Chondrocyte (in vitro differentiated cells): Measurements from ENCODE around the gene SPAG4. TPM values are rescaled to one million over a fixed set of nuclear protein-coding genes. Genes with fewer than 3 reads are reported as not detected.

Experiments used
- DNase-seq: peaks from one replicate; pipeline ENCODE4 v3.0.0; 2021; ENCODE audit warnings: mixed read lengths, low spot score
- H3K27ac Mint-ChIP-seq: one replicate; pipeline ENCODE4 v1.8.0; 2021; ENCODE audit warnings: mild to moderate bottlenecking, moderate library complexity, mixed read lengths; ENCODE audit not compliant: unreplicated experiment
- H3K27me3 Mint-ChIP-seq: 2 replicates; pipeline ENCODE4 v1.8.0; 2021; ENCODE audit warnings: low read depth, mixed read lengths
- H3K36me3 Mint-ChIP-seq: 2 replicates; pipeline ENCODE4 v1.8.0; 2021; ENCODE audit warnings: low read depth, mixed read lengths
- H3K4me1 Mint-ChIP-seq: 2 replicates; pipeline ENCODE4 v1.8.0; 2021; ENCODE audit warnings: low read depth, mild to moderate bottlenecking, mixed read lengths
- H3K4me3 Mint-ChIP-seq: one replicate; pipeline ENCODE4 v1.8.0; 2021; ENCODE audit warnings: mild to moderate bottlenecking, moderate library complexity, mixed read lengths; ENCODE audit not compliant: unreplicated experiment
- H3K9me3 Mint-ChIP-seq: 2 replicates; pipeline ENCODE4 v1.8.0; 2021; ENCODE audit warnings: low read depth, mixed read lengths
- total RNA-seq: library from RNA; stranded (reverse); gene quantifications from 3 replicates; pipeline ENCODE4 v1.2.1, GENCODE V29; 2021
- TF ChIP-seq, protein P1 (sequence below): fragments of 200-600 bp; sonication (generic); IDR thresholded peaks from 2 replicates; pipeline ENCODE4 v1.5.0; 2021; ENCODE audit warnings: antibody characterized with exemption, mild to moderate bottlenecking, moderate library complexity

The SPAG4 gene
- total RNA-seq, 1 donor from 2014 or later = 8.6 TPM

DNA sequence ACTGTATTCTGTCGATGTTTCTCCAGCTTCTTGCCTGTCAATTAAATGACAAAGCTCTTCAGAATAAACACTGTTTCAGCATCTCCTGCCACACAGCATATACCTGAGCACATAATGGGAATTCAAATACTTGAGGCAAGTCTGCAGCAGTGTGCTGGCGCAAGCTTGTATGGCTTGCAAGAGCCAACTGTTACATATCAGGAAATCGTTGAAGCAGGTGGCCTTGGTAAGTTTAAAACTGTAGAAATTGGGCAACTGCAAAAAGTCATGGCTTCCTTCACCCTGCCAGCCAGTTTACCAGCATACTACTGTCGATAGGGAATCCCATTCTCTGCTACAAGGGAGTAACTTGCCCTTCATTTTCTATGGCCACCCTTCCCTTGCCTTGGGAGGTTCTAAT, 26.1 kb downstream of the SPAG4 start:
- peaks cover 1% of the 10 kb centered on the region for H3K36me3 Mint-ChIP-seq
- TF ChIP-seq, protein P1, sequence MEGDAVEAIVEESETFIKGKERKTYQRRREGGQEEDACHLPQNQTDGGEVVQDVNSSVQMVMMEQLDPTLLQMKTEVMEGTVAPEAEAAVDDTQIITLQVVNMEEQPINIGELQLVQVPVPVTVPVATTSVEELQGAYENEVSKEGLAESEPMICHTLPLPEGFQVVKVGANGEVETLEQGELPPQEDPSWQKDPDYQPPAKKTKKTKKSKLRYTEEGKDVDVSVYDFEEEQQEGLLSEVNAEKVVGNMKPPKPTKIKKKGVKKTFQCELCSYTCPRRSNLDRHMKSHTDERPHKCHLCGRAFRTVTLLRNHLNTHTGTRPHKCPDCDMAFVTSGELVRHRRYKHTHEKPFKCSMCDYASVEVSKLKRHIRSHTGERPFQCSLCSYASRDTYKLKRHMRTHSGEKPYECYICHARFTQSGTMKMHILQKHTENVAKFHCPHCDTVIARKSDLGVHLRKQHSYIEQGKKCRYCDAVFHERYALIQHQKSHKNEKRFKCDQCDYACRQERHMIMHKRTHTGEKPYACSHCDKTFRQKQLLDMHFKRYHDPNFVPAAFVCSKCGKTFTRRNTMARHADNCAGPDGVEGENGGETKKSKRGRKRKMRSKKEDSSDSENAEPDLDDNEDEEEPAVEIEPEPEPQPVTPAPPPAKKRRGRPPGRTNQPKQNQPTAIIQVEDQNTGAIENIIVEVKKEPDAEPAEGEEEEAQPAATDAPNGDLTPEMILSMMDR = no peak
- no peaks in the 10 kb centered on the region for H3K9me3 Mint-ChIP-seq
- peaks cover 17% of the 10 kb centered on the region for H3K4me1 Mint-ChIP-seq
- H3K27me3 Mint-ChIP-seq = no peaks in the 10 kb centered on the region
- DNase-seq = no peak
- H3K4me3 Mint-ChIP-seq = no peak overlapping the region
- H3K27ac Mint-ChIP-seq = no peak overlapping the region

DNA sequence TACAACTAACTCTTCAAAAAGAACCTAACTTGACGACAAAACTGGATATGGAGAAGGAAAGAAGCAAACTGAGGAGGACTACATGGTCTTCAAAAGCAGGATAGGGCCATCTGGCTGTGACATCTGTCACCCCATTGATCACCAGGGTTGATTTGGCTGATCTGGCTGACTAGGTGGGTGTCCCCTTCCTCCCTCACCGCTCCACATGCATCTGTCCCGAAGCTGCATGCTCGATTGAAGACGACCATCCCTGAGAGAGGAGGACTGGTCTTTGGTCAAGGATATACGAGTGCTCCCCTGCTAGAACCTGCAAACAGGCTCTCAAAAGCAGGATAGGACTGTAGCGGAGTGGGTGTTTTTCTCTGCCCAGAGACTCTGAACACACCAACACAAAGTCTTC, 27.4 kb downstream of the SPAG4 start:
- no peak overlapping the region for H3K27ac Mint-ChIP-seq
- TF ChIP-seq, protein P1 = no peak

DNA sequence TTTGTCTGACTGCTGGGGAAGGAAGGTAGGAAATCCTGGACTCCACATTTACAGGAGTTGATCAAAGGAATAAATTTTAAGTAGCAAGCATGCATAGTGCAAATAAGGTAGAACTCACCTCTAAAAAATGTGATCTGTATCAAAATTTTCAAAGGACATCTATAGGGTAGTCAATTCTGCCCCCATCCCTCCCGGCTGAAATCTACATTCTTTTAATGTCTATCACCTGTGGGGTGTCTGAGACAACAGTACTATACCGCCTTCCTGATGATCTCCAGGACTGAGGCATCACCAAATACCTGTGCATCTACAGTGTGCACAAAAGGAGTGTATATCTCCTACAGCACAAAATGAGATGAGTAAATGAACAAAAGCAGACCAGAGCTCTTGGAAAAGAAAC, 29.2 kb downstream of the SPAG4 start:
- no peaks in the 10 kb centered on the region for H3K9me3 Mint-ChIP-seq
- H3K4me3 Mint-ChIP-seq = no peak overlapping the region
- no peaks in the 10 kb centered on the region for H3K27me3 Mint-ChIP-seq
- TF ChIP-seq, protein P1 = no peak
- H3K4me1 Mint-ChIP-seq = peaks cover 14% of the 10 kb centered on the region
- DNase-seq = no peak
- H3K27ac Mint-ChIP-seq = no peak overlapping the region
- no peaks in the 10 kb centered on the region for H3K36me3 Mint-ChIP-seq

More for the DNA sequence above, 27.4 kb downstream of the SPAG4 start:
- DNase-seq = no peak
- Mint-ChIP-seq H3K4me1 (peaks cover 6% of the 10 kb centered on the region), H3K9me3 (no peaks in the 10 kb centered on the region), H3K36me3 (no peaks in the 10 kb centered on the region), H3K4me3 (no peak overlapping the region), H3K27me3 (no peaks in the 10 kb centered on the region)

DNA sequence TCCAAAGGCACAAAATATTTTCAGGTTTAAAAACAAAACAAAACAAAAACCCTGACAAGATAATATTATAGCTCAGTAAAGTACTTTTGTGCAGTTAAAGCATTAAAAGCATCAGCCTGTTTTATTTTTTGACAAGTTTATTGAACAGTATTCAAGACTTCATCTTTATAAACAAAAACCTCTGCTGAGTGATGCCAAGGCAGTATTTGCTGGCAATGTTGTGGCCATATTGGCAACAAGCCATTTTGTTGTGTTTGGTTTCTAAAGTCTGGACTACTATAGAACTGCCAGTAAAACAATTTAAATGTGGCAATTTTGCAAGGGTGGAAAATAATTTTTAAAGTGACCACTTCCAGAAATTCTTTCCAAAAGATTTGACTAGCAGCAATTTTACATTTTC, 33.2 kb downstream of the SPAG4 start:
- Mint-ChIP-seq H3K36me3 (no peaks in the 10 kb centered on the region), H3K27ac (no peak overlapping the region), H3K4me1 (peaks cover 25% of the 10 kb centered on the region), H3K4me3 (no peak overlapping the region), H3K9me3 (no peaks in the 10 kb centered on the region), H3K27me3 (no peaks in the 10 kb centered on the region)
- DNase-seq = no peak
- TF ChIP-seq, protein P1 = no peak

DNA sequence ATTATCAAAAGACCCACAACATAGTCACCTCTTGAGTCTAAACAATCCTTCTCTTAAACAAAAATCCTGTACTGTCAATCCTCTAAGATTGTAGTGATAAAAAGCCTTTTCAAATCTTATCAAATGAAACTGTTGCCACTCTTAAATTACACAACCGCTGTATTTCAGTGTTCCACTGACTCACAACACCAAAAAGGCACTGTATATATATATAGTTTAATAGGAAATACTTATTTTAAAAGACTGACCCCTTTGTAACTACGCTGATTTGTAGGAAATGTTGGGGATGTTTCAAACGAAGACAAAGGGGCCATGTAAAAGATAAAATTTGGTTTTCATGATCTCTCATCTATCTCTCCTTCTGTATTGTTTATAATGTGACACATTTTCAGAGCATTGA, 35.0 kb downstream of the SPAG4 start:
- peaks cover 25% of the 10 kb centered on the region for H3K4me1 Mint-ChIP-seq
- H3K9me3 Mint-ChIP-seq = no peaks in the 10 kb centered on the region
- H3K27me3 Mint-ChIP-seq = no peaks in the 10 kb centered on the region
- no peak overlapping the region for H3K27ac Mint-ChIP-seq
- H3K36me3 Mint-ChIP-seq = no peaks in the 10 kb centered on the region
- no peak overlapping the region for H3K4me3 Mint-ChIP-seq
- no peak for DNase-seq
- TF ChIP-seq, protein P1 = no peak
